CD4-positive, alpha-beta memory T cell (primary cell): Measurements from ENCODE around the gene C12orf43. TPM values are rescaled to one million over a fixed set of nuclear protein-coding genes. Genes with fewer than 3 reads are reported as not detected.
A peak's percentile ranks its signal among the peaks of the same experiment; 100 is the strongest.

Experiments used
- CTCF ChIA-PET: fragments of 350-600 bp; sonication (Branson Sonifier 250); formaldehyde crosslinking; loops from one replicate; lab custom pipeline; 2021; ENCODE audit warnings: inconsistent platforms; ENCODE audit not compliant: partially characterized antibody; lab: Charles Lee
- POLR2A ChIA-PET: fragments of 350-600 bp; sonication (Branson Sonifier 250); formaldehyde crosslinking; loops from one replicate; lab custom pipeline; 2021; ENCODE audit not compliant: partially characterized antibody; lab: Charles Lee
- DNase-seq, 5 donors: peaks; one replicate each; pipeline versions ENCODE4 v3.0.0 to v3.0.0-alpha.2; 2020 to 2022; ENCODE audit warnings: mixed read lengths in 1 of 5
- H3K27ac ChIP-seq: one replicate; pipeline ENCODE4 v1.7.0; 2013; ENCODE audit warnings: low read depth, low read length
- H3K27me3 ChIP-seq: 2 replicates; pipeline ENCODE4 v1.7.0; 2013; ENCODE audit warnings: mild to moderate bottlenecking, low read length, moderate library complexity; ENCODE audit not compliant: insufficient read depth
- H3K36me3 ChIP-seq: 2 replicates; pipeline ENCODE4 v1.7.0; 2013; ENCODE audit warnings: mild to moderate bottlenecking, low read length, moderate library complexity; ENCODE audit not compliant: insufficient read depth
- H3K4me1 ChIP-seq: 2 replicates; pipeline ENCODE4 v1.7.0; 2013; ENCODE audit warnings: mild to moderate bottlenecking, low read length, moderate library complexity; ENCODE audit not compliant: insufficient read depth
- H3K4me3 ChIP-seq, 2 donors: one replicate each; pipeline ENCODE4 v1.7.0; 2013; ENCODE audit warnings: low read length in 2 of 2, mild to moderate bottlenecking in 1 of 2
- H3K9me3 ChIP-seq, 2 donors: one replicate each; pipeline ENCODE4 v1.7.0; 2013; ENCODE audit warnings: low read length in 2 of 2, control low read depth in 1 of 2; ENCODE audit not compliant: control insufficient read depth in 1 of 2
- H3K27ac Mint-ChIP-seq, 7 donors: one replicate each; pipeline ENCODE4 v1.8.0; 2020 to 2021; ENCODE audit warnings: mixed read lengths in 7 of 7, mild to moderate bottlenecking in 6 of 7, inconsistent platforms in 3 of 7, moderate library complexity in 3 of 7
- H3K27me3 Mint-ChIP-seq, 2 donors: one replicate each; pipeline ENCODE4 v1.8.0; 2020 to 2021; ENCODE audit warnings: mixed read lengths in 2 of 2
- H3K36me3 Mint-ChIP-seq, 2 donors: one replicate each; pipeline ENCODE4 v1.8.0; 2020 to 2021; ENCODE audit warnings: mixed read lengths in 2 of 2, inconsistent platforms in 1 of 2, mild to moderate bottlenecking in 1 of 2
- H3K4me1 Mint-ChIP-seq, 4 donors: one replicate each; pipeline ENCODE4 v1.8.0; 2020 to 2021; ENCODE audit warnings: mixed read lengths in 4 of 4, mild to moderate bottlenecking in 1 of 4
- H3K4me3 Mint-ChIP-seq, 8 donors: one replicate each; pipeline ENCODE4 v1.8.0; 2020 to 2021; ENCODE audit warnings: mixed read lengths in 8 of 8, mild to moderate bottlenecking in 7 of 8, moderate library complexity in 6 of 8, inconsistent platforms in 3 of 8
- H3K9me3 Mint-ChIP-seq, 8 donors: one replicate each; pipeline ENCODE4 v1.8.0; 2020 to 2021; ENCODE audit warnings: mixed read lengths in 8 of 8, mild to moderate bottlenecking in 5 of 8, inconsistent platforms in 3 of 8, moderate library complexity in 1 of 8
- intact Hi-C: fragments of 100-400 bp; cut with micrococcal nuclease; formaldehyde crosslinking; loops from one replicate; pipeline ENCODE4 v1.15.1; 2023
- polyA plus RNA-seq, 2 donors: library from polyadenylated mRNA; unstranded; fragments of 300-500 nt; fragmentation: Illumina TruSeq; gene quantifications; one replicate each; pipeline ENCODE4 v1.2.3, GENCODE V29; 2021
- total RNA-seq, 2 experiments: library from RNA; stranded (reverse); gene quantifications; one replicate each; pipeline ENCODE4 v1.2.3, GENCODE V29; 2021

The C12orf43 gene
- total and polyA plus RNA-seq, 4 experiments from 2014 or later: 13.8 to 17.6 (median 15.8) TPM

DNA sequence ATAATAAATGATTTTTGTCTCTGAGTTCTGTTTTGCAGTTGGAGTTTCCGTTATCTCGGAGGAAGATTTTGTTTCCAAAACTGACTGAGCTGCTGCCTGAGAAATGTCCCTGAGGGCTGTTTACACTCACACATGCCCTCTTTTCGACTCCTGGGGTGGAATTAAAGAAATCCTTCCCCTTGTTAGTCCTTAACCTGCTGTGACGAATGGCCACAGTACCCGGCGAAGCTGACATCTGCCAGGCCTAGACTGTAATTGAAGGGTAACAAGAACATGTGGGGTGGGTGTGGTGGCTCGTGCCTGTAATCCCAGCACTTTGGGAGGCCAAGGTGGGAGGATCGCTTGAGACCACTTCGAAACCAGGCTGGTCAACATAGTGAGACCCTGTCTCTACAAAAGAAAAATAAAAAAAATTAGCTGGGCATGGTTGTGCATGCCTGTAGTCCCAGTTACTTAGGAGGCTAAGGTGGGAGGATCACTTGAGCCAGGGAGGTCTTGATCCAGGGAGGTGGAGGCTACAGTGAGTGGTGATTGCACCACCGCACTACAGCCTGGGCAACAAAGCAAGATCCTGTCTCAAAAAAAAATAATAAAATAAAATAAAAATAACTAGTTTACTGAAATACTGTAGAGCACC is 14.4 kb upstream of the C12orf43 start:
- ChIA-PET CTCF (interaction anchor here (2.3 kb wide), 1 partner anchor 29 kb away, joined by 13 read pairs; no protein-coding TSS in a partner anchor), POLR2A (no interaction called here)
- intact Hi-C loops: no loop called here

DNA sequence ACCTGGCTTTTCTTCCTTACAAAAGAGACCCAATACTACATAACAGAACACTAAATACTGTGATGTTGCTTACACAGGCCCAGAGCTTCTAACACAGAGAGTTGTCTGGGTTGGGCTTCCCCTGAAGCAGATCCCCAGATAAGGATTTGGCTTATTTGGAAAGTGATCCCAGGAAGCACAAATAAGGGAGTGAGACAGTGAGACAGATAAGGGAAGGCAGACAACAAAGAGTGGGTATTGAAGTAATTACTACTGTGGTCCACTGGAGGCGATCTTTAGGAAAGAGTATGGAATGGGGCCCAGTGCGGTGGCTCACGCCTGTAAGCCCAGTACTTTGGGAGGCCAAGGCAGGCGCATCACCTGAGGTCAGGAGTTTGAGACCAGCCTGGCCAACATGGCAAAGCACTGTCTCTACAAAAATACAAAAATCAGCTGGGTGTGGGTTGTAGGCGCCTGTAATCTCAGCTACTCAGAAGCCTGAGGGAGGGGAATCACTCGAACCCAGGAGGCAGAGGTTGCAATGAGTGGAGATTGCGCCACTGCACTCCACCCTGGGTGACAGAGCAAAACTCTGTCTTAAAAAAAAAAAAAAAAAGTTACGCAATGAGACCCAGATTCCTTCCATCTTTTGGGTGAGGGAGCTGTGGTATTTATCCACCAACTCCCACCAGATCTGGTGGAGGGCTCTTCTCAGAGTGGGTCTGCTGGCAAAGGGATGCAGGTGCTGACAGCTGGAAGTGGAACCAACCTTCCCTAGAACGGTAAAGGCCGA is 10.2 kb upstream of the C12orf43 start:
- Histone ChIP-seq H3K4me3 (no peak overlapping the region), H3K27me3 (no peaks in the 10 kb centered on the region), H3K9me3 (no peaks in the 10 kb centered on the region), H3K4me1 (no peaks in the 10 kb centered on the region), H3K36me3 (peaks cover 26% of the 10 kb centered on the region), H3K27ac (no peak overlapping the region)
- Mint-ChIP-seq H3K4me1 (peaks cover 0 to 1% (median 0%) of the 10 kb centered on the region in 4 donors), H3K27ac (peak overlapping the region in 3 of 7 donors; percentile 11 to 94 (median 47)), H3K9me3 (no peaks in the 10 kb centered on the region), H3K36me3 (peaks cover 34 to 49% of the 10 kb centered on the region in 2 donors), H3K27me3 (no peaks in the 10 kb centered on the region), H3K4me3 (no peak overlapping the region)
- POLR2A ChIA-PET: interaction anchor here (0.7 to 1.5 kb wide), 2 partner anchors 13 to 70 kb away, joined by 3 to 5 read pairs; partner anchors contain the start of gene OASL
- CTCF ChIA-PET: interaction anchor here (0.7 to 1.0 kb wide), 2 partner anchors 10 to 34 kb away, joined by 3 to 4 read pairs; no protein-coding TSS in a partner anchor
- no peak for DNase-seq
- intact Hi-C loops: no loop called here

More for the DNA sequence above, 14.4 kb upstream of the C12orf43 start:
- Histone ChIP-seq H3K27ac (no peak overlapping the region), H3K4me3 (no peak overlapping the region), H3K36me3 (peaks cover 21% of the 10 kb centered on the region), H3K27me3 (no peaks in the 10 kb centered on the region), H3K9me3 (no peaks in the 10 kb centered on the region), H3K4me1 (peaks cover 33% of the 10 kb centered on the region)
- Mint-ChIP-seq H3K9me3 (no peaks in the 10 kb centered on the region), H3K27me3 (no peaks in the 10 kb centered on the region), H3K4me1 (peaks cover 21 to 35% (median 28%) of the 10 kb centered on the region in 4 donors), H3K4me3 (no peak overlapping the region), H3K27ac (peak overlapping the region in 2 of 7 donors; percentile 29 to 81), H3K36me3 (peaks cover 26 to 43% of the 10 kb centered on the region in 2 donors)
- DNase-seq: no peak

- peak overlapping the region in 2 of 7 donors; percentile 11 to 94 for H3K27ac Mint-ChIP-seq
- Histone ChIP-seq H3K27me3 (no peaks in the 10 kb centered on the region), H3K27ac (no peak overlapping the region), H3K4me1 (no peaks in the 10 kb centered on the region), H3K9me3 (no peaks in the 10 kb centered on the region), H3K4me3 (no peak overlapping the region), H3K36me3 (peaks cover 30% of the 10 kb centered on the region)
- peaks cover 31 to 46% of the 10 kb centered on the region in 2 donors for H3K36me3 Mint-ChIP-seq
- no peak for DNase-seq
- CTCF ChIA-PET: no interaction called here
- POLR2A ChIA-PET: no interaction called here
- H3K27me3 Mint-ChIP-seq: no peaks in the 10 kb centered on the region
- peaks cover 0 to 1% (median 0%) of the 10 kb centered on the region in 4 donors for H3K4me1 Mint-ChIP-seq
- H3K9me3 Mint-ChIP-seq: no peaks in the 10 kb centered on the region
- no peak overlapping the region for H3K4me3 Mint-ChIP-seq
- intact Hi-C loops: no loop called here
Observed at GRCh38 chr12:121025442-121026226, 9.3 kb upstream of the C12orf43 start.

GRCh38 chr12:121023799-121024198 is 7.5 kb upstream of the C12orf43 start:
- Mint-ChIP-seq H3K27ac (no peak overlapping the region), H3K36me3 (peaks cover 34 to 51% of the 10 kb centered on the region in 2 donors), H3K9me3 (no peaks in the 10 kb centered on the region), H3K4me1 (peaks cover 0 to 1% (median 0%) of the 10 kb centered on the region in 4 donors), H3K27me3 (no peaks in the 10 kb centered on the region), H3K4me3 (no peak overlapping the region)
- Histone ChIP-seq H3K27me3 (no peaks in the 10 kb centered on the region), H3K4me3 (no peak overlapping the region), H3K27ac (no peak overlapping the region), H3K9me3 (no peaks in the 10 kb centered on the region), H3K4me1 (no peaks in the 10 kb centered on the region), H3K36me3 (peaks cover 36% of the 10 kb centered on the region)
- ChIA-PET CTCF (no interaction called here), POLR2A (no interaction called here)
- DNase-seq: no peak
- intact Hi-C loops: no loop called here

DNA sequence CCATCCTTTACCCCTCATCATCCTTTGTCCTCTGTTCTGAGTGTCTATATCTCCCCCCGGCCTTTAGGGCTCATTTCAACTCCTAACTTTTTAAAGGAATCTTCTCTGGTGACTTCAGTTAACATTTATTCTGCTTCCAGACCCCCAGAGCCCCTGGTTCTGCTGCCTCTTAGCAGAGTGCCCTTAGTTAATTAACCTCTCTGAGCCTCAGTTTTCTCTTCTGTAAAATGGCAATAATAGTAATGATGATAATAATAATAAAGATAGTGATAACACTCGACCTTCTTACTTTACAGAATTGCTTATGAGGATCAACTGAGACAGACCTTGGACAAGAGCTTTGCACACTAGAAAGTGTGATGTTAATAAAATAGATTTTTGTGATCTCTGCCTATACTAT is 6.4 kb upstream of the C12orf43 start:
- Histone ChIP-seq H3K27ac (no peak overlapping the region), H3K4me3 (no peak overlapping the region), H3K27me3 (no peaks in the 10 kb centered on the region), H3K9me3 (no peaks in the 10 kb centered on the region), H3K36me3 (peaks cover 36% of the 10 kb centered on the region), H3K4me1 (no peaks in the 10 kb centered on the region)
- ChIA-PET POLR2A (no interaction called here), CTCF (no interaction called here)
- Mint-ChIP-seq H3K4me1 (peaks cover 0 to under 1% (median 0%) of the 10 kb centered on the region in 4 donors), H3K27ac (peak overlapping the region in 5 of 7 donors; percentile 13 to 53 (median 53)), H3K36me3 (peaks cover 30 to 42% of the 10 kb centered on the region in 2 donors), H3K27me3 (no peaks in the 10 kb centered on the region), H3K9me3 (no peaks in the 10 kb centered on the region), H3K4me3 (no peak overlapping the region)
- intact Hi-C loops: no loop called here
- DNase-seq: no peak

DNA sequence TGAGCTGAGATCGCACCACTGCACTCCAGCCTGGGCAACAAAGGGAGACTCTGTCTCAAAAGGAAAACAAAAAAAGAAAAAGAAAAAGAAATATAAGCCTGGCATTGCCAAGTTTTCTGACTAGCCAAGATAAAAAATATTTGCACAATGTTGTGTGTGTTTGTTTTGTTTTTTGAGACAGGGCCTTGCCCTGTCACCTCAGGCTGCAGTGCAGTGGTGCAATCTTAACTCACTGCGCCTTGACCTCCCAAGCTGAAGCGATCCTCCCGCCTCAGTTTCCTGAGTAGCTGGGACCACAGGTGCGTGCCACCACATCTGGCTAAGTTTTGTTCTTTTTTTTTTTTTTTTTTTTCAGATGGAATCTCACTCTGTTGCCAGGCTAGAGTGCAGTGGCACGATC is 5.5 kb upstream of the C12orf43 start:
- Mint-ChIP-seq H3K36me3 (peaks cover 26 to 36% of the 10 kb centered on the region in 2 donors), H3K4me3 (no peak overlapping the region), H3K9me3 (no peaks in the 10 kb centered on the region), H3K27ac (no peak overlapping the region), H3K27me3 (no peaks in the 10 kb centered on the region), H3K4me1 (peaks cover 0 to 4% (median 0%) of the 10 kb centered on the region in 4 donors)
- no peaks in the 10 kb centered on the region for H3K9me3 ChIP-seq
- no peaks in the 10 kb centered on the region for H3K4me1 ChIP-seq
- H3K27ac ChIP-seq: no peak overlapping the region
- H3K4me3 ChIP-seq: no peak overlapping the region
- POLR2A ChIA-PET: interaction anchor here (0.7 kb wide), 1 partner anchor 12 kb away, joined by 4 read pairs; no protein-coding TSS in a partner anchor
- no peaks in the 10 kb centered on the region for H3K27me3 ChIP-seq
- no peak for DNase-seq
- intact Hi-C loops: no loop called here
- CTCF ChIA-PET: no interaction called here
- H3K36me3 ChIP-seq: peaks cover 26% of the 10 kb centered on the region
